ENCODE measurements around the gene RIT1. TPM values are rescaled to one million over a fixed set of nuclear protein-coding genes. Genes with fewer than 3 reads are reported as not detected.

RIT1 gene
- total RNA-seq, 1 experiment from 2014 or later, result 12.8 TPM

- Histone ChIP-seq H3K4me2 (ENCODE audit: low read depth, low read length, poor library complexity, severe bottlenecking) (peak within 1 kb of the TSS; percentile 92), H2AFZ (ENCODE audit: low read length) (no peak within 1 kb of the TSS; the same call in 1 of the 2 replicates), H3K27ac (ENCODE audit: low read length) (peak within 1 kb of the TSS; percentile 82), H3K9ac (ENCODE audit: low read length) (peak within 1 kb of the TSS; percentile 88), H3K27me3 (ENCODE audit: low read length) (no peaks in the 10 kb centered on the region), H3K4me1 (ENCODE audit: low read length) (peaks cover 37% of the 10 kb centered on the region), H3K9me2 (replicated peaks; ENCODE audit: insufficient read depth, low read length) (no peaks in the 10 kb centered on the region), H3K79me2 (ENCODE audit: low read length) (peaks cover 71% of the 10 kb centered on the region), H4K20me1 (ENCODE audit: insufficient read depth, low read depth, low read length) (no peaks in the 10 kb centered on the region), H3K4me3 (ENCODE audit: low read length) (peak within 1 kb of the TSS; percentile 77), H3K9me3 (ENCODE audit: low read length) (no peaks in the 10 kb centered on the region), H3K36me3 (ENCODE audit: insufficient read depth, low read length) (peaks cover 16% of the 10 kb centered on the region; the same call in 1 of the 2 replicates)
- peak; percentile 97 for DNase-seq
These were observed 53.9 kb downstream of the RIT1 start, which contains the start of gene GON4L for GRCh38 chr1:155856975-155857930. Gene GON4L (minus strand): TSS chr1:155857214. CDS start chr1:155853780, 3,434 bp downstream.

- no peaks in the 10 kb centered on the region for H3K27me3 ChIP-seq (ENCODE audit: low read length)
- H4K20me1 ChIP-seq (ENCODE audit: insufficient read depth, low read depth, low read length), result no peaks in the 10 kb centered on the region
- H3K9ac ChIP-seq (ENCODE audit: low read length), result peak overlapping the region; percentile 88
- H2AFZ ChIP-seq (ENCODE audit: low read length), result no peak overlapping the region
- H3K4me1 ChIP-seq (ENCODE audit: low read length), result peaks cover 37% of the 10 kb centered on the region
- peaks cover 16% of the 10 kb centered on the region; the same call in 1 of the 2 replicates for H3K36me3 ChIP-seq (ENCODE audit: insufficient read depth, low read length)
- H3K9me2 ChIP-seq (replicated peaks; ENCODE audit: insufficient read depth, low read length), result no peaks in the 10 kb centered on the region
- peaks cover 71% of the 10 kb centered on the region for H3K79me2 ChIP-seq (ENCODE audit: low read length)
- H3K9me3 ChIP-seq (ENCODE audit: low read length), result no peaks in the 10 kb centered on the region
- no peak for DNase-seq
- H3K27ac ChIP-seq (ENCODE audit: low read length), result 0 out of 2 replicates have a peak overlapping the region, but pooled peaks have one; percentile 15
- peak overlapping the region; percentile 77 for H3K4me3 ChIP-seq (ENCODE audit: low read length)
- peak overlapping the region; percentile 87 for H3K4me2 ChIP-seq (ENCODE audit: low read depth, low read length, poor library complexity, severe bottlenecking)
These were observed 54.7 kb downstream of the RIT1 start for GRCh38 chr1:155856257-155856974.

- Histone ChIP-seq H2AFZ (ENCODE audit: low read length) (no peak overlapping the region), H3K4me1 (ENCODE audit: low read length) (peaks cover 5% of the 10 kb centered on the region; the same call in 1 of the 2 replicates), H3K79me2 (ENCODE audit: low read length) (peaks cover 87% of the 10 kb centered on the region), H3K9me3 (ENCODE audit: low read length) (no peaks in the 10 kb centered on the region), H3K4me3 (ENCODE audit: low read length) (no peak overlapping the region), H3K27ac (ENCODE audit: low read length) (no peak overlapping the region), H4K20me1 (ENCODE audit: insufficient read depth, low read depth, low read length) (no peaks in the 10 kb centered on the region), H3K9me2 (replicated peaks; ENCODE audit: insufficient read depth, low read length) (no peaks in the 10 kb centered on the region), H3K36me3 (ENCODE audit: insufficient read depth, low read length) (peaks cover 28% of the 10 kb centered on the region; the same call in 1 of the 2 replicates), H3K4me2 (ENCODE audit: low read depth, low read length, poor library complexity, severe bottlenecking) (no peak overlapping the region), H3K27me3 (ENCODE audit: low read length) (no peaks in the 10 kb centered on the region), H3K9ac (ENCODE audit: low read length) (no peak overlapping the region)
- no peak for DNase-seq
These were observed 60.8 kb downstream of the RIT1 start for GRCh38 chr1:155850345-155850744.

- no peak overlapping the region for H2AFZ ChIP-seq (ENCODE audit: low read length)
- H3K4me3 ChIP-seq (ENCODE audit: low read length), result no peak overlapping the region
- no peaks in the 10 kb centered on the region for H4K20me1 ChIP-seq (ENCODE audit: insufficient read depth, low read depth, low read length)
- no peaks in the 10 kb centered on the region for H3K9me2 ChIP-seq (replicated peaks; ENCODE audit: insufficient read depth, low read length)
- no peak for DNase-seq
- H3K36me3 ChIP-seq (ENCODE audit: insufficient read depth, low read length), result peaks cover 24% of the 10 kb centered on the region; the same call in 1 of the 2 replicates
- peaks cover 5% of the 10 kb centered on the region; the same call in 1 of the 2 replicates for H3K4me1 ChIP-seq (ENCODE audit: low read length)
- H3K9me3 ChIP-seq (ENCODE audit: low read length), result no peaks in the 10 kb centered on the region
- peaks cover 92% of the 10 kb centered on the region for H3K79me2 ChIP-seq (ENCODE audit: low read length)
- no peak overlapping the region for H3K4me2 ChIP-seq (ENCODE audit: low read depth, low read length, poor library complexity, severe bottlenecking)
- no peaks in the 10 kb centered on the region for H3K27me3 ChIP-seq (ENCODE audit: low read length)
- H3K27ac ChIP-seq (ENCODE audit: low read length), result no peak overlapping the region
- no peak overlapping the region for H3K9ac ChIP-seq (ENCODE audit: low read length)
These were observed 63.2 kb downstream of the RIT1 start for GRCh38 chr1:155847823-155848529.

Small RNAs within 50 kb of the gene (small RNA-seq; reads per million reads assigned to genes)
- not detected for gene MIR6738
- not detected for gene RF00015
- gene SCARNA4, result not detected
- gene SNORA80E, result 152 reads per million, percentile 99 among the genes with 10 or more reads in this experiment

Other genes starting within 250 kb of the RIT1 start
- gene YY1AP1, start 222.6 kb downstream of the RIT1 start, total RNA-seq (2014; rRNA removed; shearing (Covaris generic); ENCODE audit: low replicate concordance), result 54.4 and 67.0 TPM in 2 replicates
- 102 and 107 TPM in 2 replicates for gene DAP3, start 222.3 kb downstream of the RIT1 start, total RNA-seq (2014; rRNA removed; shearing (Covaris generic); ENCODE audit: low replicate concordance)
- gene GON4L, start 54.1 kb downstream of the RIT1 start, total RNA-seq (2014; rRNA removed; shearing (Covaris generic); ENCODE audit: low replicate concordance), result 32.9 and 40.3 TPM in 2 replicates
- gene SYT11, start 51.8 kb downstream of the RIT1 start, total RNA-seq (2014; rRNA removed; shearing (Covaris generic); ENCODE audit: low replicate concordance), result 40.8 and 51.2 TPM in 2 replicates
- gene KHDC4, start 23.1 kb upstream of the RIT1 start, total RNA-seq (2014; rRNA removed; shearing (Covaris generic); ENCODE audit: low replicate concordance), result 42.7 and 63.2 TPM in 2 replicates
- gene RXFP4, start 30.3 kb upstream of the RIT1 start, total RNA-seq (2014; rRNA removed; shearing (Covaris generic); ENCODE audit: low replicate concordance), result not detected in 2 replicates
- gene ARHGEF2, start 67.2 kb upstream of the RIT1 start, total RNA-seq (2014; rRNA removed; shearing (Covaris generic); ENCODE audit: low replicate concordance), result 85.1 and 207 TPM in 2 replicates
- 145 and 205 TPM in 2 replicates for gene SSR2, start 109.6 kb upstream of the RIT1 start, total RNA-seq (2014; rRNA removed; shearing (Covaris generic); ENCODE audit: low replicate concordance)
- gene UBQLN4, start 142.4 kb upstream of the RIT1 start, total RNA-seq (2014; rRNA removed; shearing (Covaris generic); ENCODE audit: low replicate concordance), result 29.1 and 37.9 TPM in 2 replicates
- gene LAMTOR2, start 143.4 kb upstream of the RIT1 start, total RNA-seq (2014; rRNA removed; shearing (Covaris generic); ENCODE audit: low replicate concordance), result 106 and 167 TPM in 2 replicates
- gene RAB25, start 149.8 kb upstream of the RIT1 start, total RNA-seq (2014; rRNA removed; shearing (Covaris generic); ENCODE audit: low replicate concordance), result not detected in 2 replicates
- 2.3 and 2.5 TPM in 2 replicates for gene MEX3A, start 171.1 kb upstream of the RIT1 start, total RNA-seq (2014; rRNA removed; shearing (Covaris generic); ENCODE audit: low replicate concordance)
- gene LMNA, start 203.4 kb upstream of the RIT1 start, total RNA-seq (2014; rRNA removed; shearing (Covaris generic); ENCODE audit: low replicate concordance), result 27.5 and 41.6 TPM in 2 replicates
- 46.7 and 66.7 TPM in 2 replicates for gene SEMA4A, start 242.2 kb upstream of the RIT1 start, total RNA-seq (2014; rRNA removed; shearing (Covaris generic); ENCODE audit: low replicate concordance)